ENCODE data around the gene STXBP3.

- TF ChIP-seq MTA2 (IDR thresholded peaks at IDR 0.05; ENCODE audit: low read depth): no peak
- TF ChIP-seq FOXJ2 (tag; IDR thresholded peaks at IDR 0.05): no peak
- TF ChIP-seq DPF2 (IDR thresholded peaks at IDR 0.05): no peak
- no peak for TF ChIP-seq FOSL1 (tag; conservative IDR thresholded peaks at IDR 0.05)
- no peak for TF ChIP-seq PHF21A (IDR thresholded peaks at IDR 0.05; ENCODE audit: borderline replicate concordance, low read depth)
- no peak for TF ChIP-seq ZNF785 (CRISPR knock-in tag; IDR thresholded peaks at IDR 0.05)
These were observed 39.4 kb downstream of the STXBP3 start for GRCh38 chr1:108785880-108786279.
